Measurements from ENCODE around the gene FAM153A.
"Not testable (repeated sequence)": the region's sequence is repeated elsewhere in the genome, so short reads cannot be mapped to it uniquely, and the experiment has no call there.

FAM153A gene

GRCh38 chr5:177747354-177747753 lies 35.3 kb downstream of the FAM153A start:
- not testable (repeated sequence) for H3K27me3 ChIP-seq (ENCODE audit: control insufficient read depth in 2 of 2, insufficient read depth in 2 of 2, low read length in 2 of 2); H3K4me1 ChIP-seq (ENCODE audit: control insufficient read depth in 2 of 2, insufficient read depth in 2 of 2, low read length in 2 of 2); H3K27ac ChIP-seq (ENCODE audit: low read depth in 2 of 2, low read length in 2 of 2); H3K4me3 ChIP-seq (ENCODE audit: low read length in 2 of 2); H3K9ac ChIP-seq (ENCODE audit: low read depth in 1 of 2, low read length in 2 of 2); H3K9me3 ChIP-seq (ENCODE audit: control insufficient read depth in 2 of 2, low read length in 2 of 2); H3K36me3 ChIP-seq (ENCODE audit: control insufficient read depth in 2 of 2, insufficient read depth in 2 of 2, low read length in 2 of 2)

- H3K36me3 ChIP-seq (ENCODE audit: control insufficient read depth in 2 of 2, insufficient read depth in 2 of 2, low read length in 2 of 2); H3K4me1 ChIP-seq (ENCODE audit: control insufficient read depth in 2 of 2, insufficient read depth in 2 of 2, low read length in 2 of 2); H3K27ac ChIP-seq (ENCODE audit: low read depth in 2 of 2, low read length in 2 of 2); H3K27me3 ChIP-seq (ENCODE audit: control insufficient read depth in 2 of 2, insufficient read depth in 2 of 2, low read length in 2 of 2); H3K4me3 ChIP-seq (ENCODE audit: low read length in 2 of 2); H3K9ac ChIP-seq (ENCODE audit: low read depth in 1 of 2, low read length in 2 of 2); H3K9me3 ChIP-seq (ENCODE audit: control insufficient read depth in 2 of 2, low read length in 2 of 2): not testable (repeated sequence)
Observed at GRCh38 chr5:177724858-177725257, 57.8 kb downstream of the FAM153A start.

- H3K9me3 ChIP-seq (ENCODE audit: control insufficient read depth in 2 of 2, low read length in 2 of 2); H3K4me3 ChIP-seq (ENCODE audit: low read length in 2 of 2); H3K9ac ChIP-seq (ENCODE audit: low read depth in 1 of 2, low read length in 2 of 2); H3K27me3 ChIP-seq (ENCODE audit: control insufficient read depth in 2 of 2, insufficient read depth in 2 of 2, low read length in 2 of 2); H3K4me1 ChIP-seq (ENCODE audit: control insufficient read depth in 2 of 2, insufficient read depth in 2 of 2, low read length in 2 of 2); H3K36me3 ChIP-seq (ENCODE audit: control insufficient read depth in 2 of 2, insufficient read depth in 2 of 2, low read length in 2 of 2); H3K27ac ChIP-seq (ENCODE audit: low read depth in 2 of 2, low read length in 2 of 2): not testable (repeated sequence)
Observed at GRCh38 chr5:177723831-177724485, 58.7 kb downstream of the FAM153A start.

GRCh38 chr5:177722829-177723228 lies 59.9 kb downstream of the FAM153A start:
- not testable (repeated sequence) for H3K4me1 ChIP-seq (ENCODE audit: control insufficient read depth in 2 of 2, insufficient read depth in 2 of 2, low read length in 2 of 2); H3K9ac ChIP-seq (ENCODE audit: low read depth in 1 of 2, low read length in 2 of 2); H3K27ac ChIP-seq (ENCODE audit: low read depth in 2 of 2, low read length in 2 of 2); H3K4me3 ChIP-seq (ENCODE audit: low read length in 2 of 2); H3K36me3 ChIP-seq (ENCODE audit: control insufficient read depth in 2 of 2, insufficient read depth in 2 of 2, low read length in 2 of 2); H3K9me3 ChIP-seq (ENCODE audit: control insufficient read depth in 2 of 2, low read length in 2 of 2); H3K27me3 ChIP-seq (ENCODE audit: control insufficient read depth in 2 of 2, insufficient read depth in 2 of 2, low read length in 2 of 2)

GRCh38 chr5:177719989-177720388 lies 62.7 kb downstream of the FAM153A start:
- H3K9ac ChIP-seq (ENCODE audit: low read depth in 1 of 2, low read length in 2 of 2); H3K4me3 ChIP-seq (ENCODE audit: low read length in 2 of 2); H3K36me3 ChIP-seq (ENCODE audit: control insufficient read depth in 2 of 2, insufficient read depth in 2 of 2, low read length in 2 of 2): not testable (repeated sequence)

GRCh38 chr5:177715423-177715822 lies 67.3 kb downstream of the FAM153A start:
- not testable (repeated sequence) for H3K9ac ChIP-seq (ENCODE audit: low read depth in 1 of 2, low read length in 2 of 2); H3K27me3 ChIP-seq (ENCODE audit: control insufficient read depth in 2 of 2, insufficient read depth in 2 of 2, low read length in 2 of 2); H3K4me3 ChIP-seq (ENCODE audit: low read length in 2 of 2); H3K9me3 ChIP-seq (ENCODE audit: control insufficient read depth in 2 of 2, low read length in 2 of 2); H3K27ac ChIP-seq (ENCODE audit: low read depth in 2 of 2, low read length in 2 of 2); H3K4me1 ChIP-seq (ENCODE audit: control insufficient read depth in 2 of 2, insufficient read depth in 2 of 2, low read length in 2 of 2); H3K36me3 ChIP-seq (ENCODE audit: control insufficient read depth in 2 of 2, insufficient read depth in 2 of 2, low read length in 2 of 2)

More at GRCh38 chr5:177719989-177720388, 62.7 kb downstream of the FAM153A start:
- H3K27ac ChIP-seq (ENCODE audit: low read depth in 2 of 2, low read length in 2 of 2); H3K9me3 ChIP-seq (ENCODE audit: control insufficient read depth in 2 of 2, low read length in 2 of 2); H3K4me1 ChIP-seq (ENCODE audit: control insufficient read depth in 2 of 2, insufficient read depth in 2 of 2, low read length in 2 of 2); H3K27me3 ChIP-seq (ENCODE audit: control insufficient read depth in 2 of 2, insufficient read depth in 2 of 2, low read length in 2 of 2): not testable (repeated sequence)

DNA sequence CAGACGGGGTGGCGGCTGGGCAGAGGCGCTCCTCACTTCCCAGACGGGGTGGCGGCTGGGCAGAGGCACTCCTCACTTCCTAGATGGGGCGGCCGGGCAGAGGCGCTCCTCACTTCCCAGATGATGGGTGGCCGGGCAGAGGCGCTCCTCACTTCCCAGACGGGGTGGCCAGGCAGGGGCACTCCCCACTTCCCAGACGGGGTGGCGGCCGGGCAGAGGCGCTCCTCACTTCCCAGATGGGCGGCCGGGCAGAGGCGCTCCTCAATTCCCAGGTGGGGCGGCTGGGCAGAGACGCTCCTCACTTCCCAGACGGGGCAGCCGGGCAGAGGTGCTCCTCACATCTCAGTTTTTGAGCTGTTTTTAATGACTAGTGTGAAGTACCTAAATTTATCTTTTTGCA lies 86.6 kb downstream of the FAM153A start:
- H3K9me3 ChIP-seq (ENCODE audit: control insufficient read depth in 2 of 2, low read length in 2 of 2); H3K36me3 ChIP-seq (ENCODE audit: control insufficient read depth in 2 of 2, insufficient read depth in 2 of 2, low read length in 2 of 2); H3K4me1 ChIP-seq (ENCODE audit: control insufficient read depth in 2 of 2, insufficient read depth in 2 of 2, low read length in 2 of 2): not testable (repeated sequence)

GRCh38 chr5:177695356-177695930 lies 87.3 kb downstream of the FAM153A start:
- H3K27me3 ChIP-seq (ENCODE audit: control insufficient read depth in 2 of 2, insufficient read depth in 2 of 2, low read length in 2 of 2); H3K4me1 ChIP-seq (ENCODE audit: control insufficient read depth in 2 of 2, insufficient read depth in 2 of 2, low read length in 2 of 2); H3K9ac ChIP-seq (ENCODE audit: low read depth in 1 of 2, low read length in 2 of 2); H3K36me3 ChIP-seq (ENCODE audit: control insufficient read depth in 2 of 2, insufficient read depth in 2 of 2, low read length in 2 of 2); H3K4me3 ChIP-seq (ENCODE audit: low read length in 2 of 2); H3K27ac ChIP-seq (ENCODE audit: low read depth in 2 of 2, low read length in 2 of 2); H3K9me3 ChIP-seq (ENCODE audit: control insufficient read depth in 2 of 2, low read length in 2 of 2): not testable (repeated sequence)

More for the DNA sequence above, 86.6 kb downstream of the FAM153A start:
- not testable (repeated sequence) for H3K27me3 ChIP-seq (ENCODE audit: control insufficient read depth in 2 of 2, insufficient read depth in 2 of 2, low read length in 2 of 2); H3K9ac ChIP-seq (ENCODE audit: low read depth in 1 of 2, low read length in 2 of 2); H3K27ac ChIP-seq (ENCODE audit: low read depth in 2 of 2, low read length in 2 of 2); H3K4me3 ChIP-seq (ENCODE audit: low read length in 2 of 2)

- H3K9me3 ChIP-seq (ENCODE audit: control insufficient read depth in 2 of 2, low read length in 2 of 2); H3K36me3 ChIP-seq (ENCODE audit: control insufficient read depth in 2 of 2, insufficient read depth in 2 of 2, low read length in 2 of 2); H3K4me3 ChIP-seq (ENCODE audit: low read length in 2 of 2); H3K27me3 ChIP-seq (ENCODE audit: control insufficient read depth in 2 of 2, insufficient read depth in 2 of 2, low read length in 2 of 2); H3K4me1 ChIP-seq (ENCODE audit: control insufficient read depth in 2 of 2, insufficient read depth in 2 of 2, low read length in 2 of 2); H3K9ac ChIP-seq (ENCODE audit: low read depth in 1 of 2, low read length in 2 of 2); H3K27ac ChIP-seq (ENCODE audit: low read depth in 2 of 2, low read length in 2 of 2): not testable (repeated sequence)
Observed at GRCh38 chr5:177694518-177694835, 88.2 kb downstream of the FAM153A start.

- H3K4me3 ChIP-seq (ENCODE audit: low read length in 2 of 2); H3K4me1 ChIP-seq (ENCODE audit: control insufficient read depth in 2 of 2, insufficient read depth in 2 of 2, low read length in 2 of 2); H3K36me3 ChIP-seq (ENCODE audit: control insufficient read depth in 2 of 2, insufficient read depth in 2 of 2, low read length in 2 of 2); H3K9ac ChIP-seq (ENCODE audit: low read depth in 1 of 2, low read length in 2 of 2); H3K9me3 ChIP-seq (ENCODE audit: control insufficient read depth in 2 of 2, low read length in 2 of 2); H3K27me3 ChIP-seq (ENCODE audit: control insufficient read depth in 2 of 2, insufficient read depth in 2 of 2, low read length in 2 of 2): not testable (repeated sequence)
- peak overlapping the region in 1 of 2 donors; percentile 51 for H3K27ac ChIP-seq (ENCODE audit: low read depth in 2 of 2, low read length in 2 of 2)
Observed at GRCh38 chr5:177693671-177694517, 88.8 kb downstream of the FAM153A start.
